ENCODE measurements around the gene PCBP1.

GRCh38 chr2:70118798-70119454, 31.6 kb downstream of the PCBP1 start:
- TF ChIP-seq, protein P1, sequence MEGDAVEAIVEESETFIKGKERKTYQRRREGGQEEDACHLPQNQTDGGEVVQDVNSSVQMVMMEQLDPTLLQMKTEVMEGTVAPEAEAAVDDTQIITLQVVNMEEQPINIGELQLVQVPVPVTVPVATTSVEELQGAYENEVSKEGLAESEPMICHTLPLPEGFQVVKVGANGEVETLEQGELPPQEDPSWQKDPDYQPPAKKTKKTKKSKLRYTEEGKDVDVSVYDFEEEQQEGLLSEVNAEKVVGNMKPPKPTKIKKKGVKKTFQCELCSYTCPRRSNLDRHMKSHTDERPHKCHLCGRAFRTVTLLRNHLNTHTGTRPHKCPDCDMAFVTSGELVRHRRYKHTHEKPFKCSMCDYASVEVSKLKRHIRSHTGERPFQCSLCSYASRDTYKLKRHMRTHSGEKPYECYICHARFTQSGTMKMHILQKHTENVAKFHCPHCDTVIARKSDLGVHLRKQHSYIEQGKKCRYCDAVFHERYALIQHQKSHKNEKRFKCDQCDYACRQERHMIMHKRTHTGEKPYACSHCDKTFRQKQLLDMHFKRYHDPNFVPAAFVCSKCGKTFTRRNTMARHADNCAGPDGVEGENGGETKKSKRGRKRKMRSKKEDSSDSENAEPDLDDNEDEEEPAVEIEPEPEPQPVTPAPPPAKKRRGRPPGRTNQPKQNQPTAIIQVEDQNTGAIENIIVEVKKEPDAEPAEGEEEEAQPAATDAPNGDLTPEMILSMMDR (IDR thresholded peaks at IDR 0.05), result no peak
- TF ChIP-seq, protein P2, sequence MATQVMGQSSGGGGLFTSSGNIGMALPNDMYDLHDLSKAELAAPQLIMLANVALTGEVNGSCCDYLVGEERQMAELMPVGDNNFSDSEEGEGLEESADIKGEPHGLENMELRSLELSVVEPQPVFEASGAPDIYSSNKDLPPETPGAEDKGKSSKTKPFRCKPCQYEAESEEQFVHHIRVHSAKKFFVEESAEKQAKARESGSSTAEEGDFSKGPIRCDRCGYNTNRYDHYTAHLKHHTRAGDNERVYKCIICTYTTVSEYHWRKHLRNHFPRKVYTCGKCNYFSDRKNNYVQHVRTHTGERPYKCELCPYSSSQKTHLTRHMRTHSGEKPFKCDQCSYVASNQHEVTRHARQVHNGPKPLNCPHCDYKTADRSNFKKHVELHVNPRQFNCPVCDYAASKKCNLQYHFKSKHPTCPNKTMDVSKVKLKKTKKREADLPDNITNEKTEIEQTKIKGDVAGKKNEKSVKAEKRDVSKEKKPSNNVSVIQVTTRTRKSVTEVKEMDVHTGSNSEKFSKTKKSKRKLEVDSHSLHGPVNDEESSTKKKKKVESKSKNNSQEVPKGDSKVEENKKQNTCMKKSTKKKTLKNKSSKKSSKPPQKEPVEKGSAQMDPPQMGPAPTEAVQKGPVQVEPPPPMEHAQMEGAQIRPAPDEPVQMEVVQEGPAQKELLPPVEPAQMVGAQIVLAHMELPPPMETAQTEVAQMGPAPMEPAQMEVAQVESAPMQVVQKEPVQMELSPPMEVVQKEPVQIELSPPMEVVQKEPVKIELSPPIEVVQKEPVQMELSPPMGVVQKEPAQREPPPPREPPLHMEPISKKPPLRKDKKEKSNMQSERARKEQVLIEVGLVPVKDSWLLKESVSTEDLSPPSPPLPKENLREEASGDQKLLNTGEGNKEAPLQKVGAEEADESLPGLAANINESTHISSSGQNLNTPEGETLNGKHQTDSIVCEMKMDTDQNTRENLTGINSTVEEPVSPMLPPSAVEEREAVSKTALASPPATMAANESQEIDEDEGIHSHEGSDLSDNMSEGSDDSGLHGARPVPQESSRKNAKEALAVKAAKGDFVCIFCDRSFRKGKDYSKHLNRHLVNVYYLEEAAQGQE (IDR thresholded peaks at IDR 0.05; ENCODE audit: low read depth, low read length), result no peak
- TF ChIP-seq POLR2AphosphoS5 (IDR thresholded peaks at IDR 0.05; ENCODE audit: low read depth, low read length) (no peak), RFX5 (IDR thresholded peaks at IDR 0.05; ENCODE audit: low read length) (no peak), TCF12 (IDR thresholded peaks at IDR 0.05) (no peak)
- TF ChIP-seq, protein P3, sequence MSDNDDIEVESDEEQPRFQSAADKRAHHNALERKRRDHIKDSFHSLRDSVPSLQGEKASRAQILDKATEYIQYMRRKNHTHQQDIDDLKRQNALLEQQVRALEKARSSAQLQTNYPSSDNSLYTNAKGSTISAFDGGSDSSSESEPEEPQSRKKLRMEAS (IDR thresholded peaks at IDR 0.05; ENCODE audit: low read depth), result no peak
